ENCODE data around the gene NAGS.

DNA sequence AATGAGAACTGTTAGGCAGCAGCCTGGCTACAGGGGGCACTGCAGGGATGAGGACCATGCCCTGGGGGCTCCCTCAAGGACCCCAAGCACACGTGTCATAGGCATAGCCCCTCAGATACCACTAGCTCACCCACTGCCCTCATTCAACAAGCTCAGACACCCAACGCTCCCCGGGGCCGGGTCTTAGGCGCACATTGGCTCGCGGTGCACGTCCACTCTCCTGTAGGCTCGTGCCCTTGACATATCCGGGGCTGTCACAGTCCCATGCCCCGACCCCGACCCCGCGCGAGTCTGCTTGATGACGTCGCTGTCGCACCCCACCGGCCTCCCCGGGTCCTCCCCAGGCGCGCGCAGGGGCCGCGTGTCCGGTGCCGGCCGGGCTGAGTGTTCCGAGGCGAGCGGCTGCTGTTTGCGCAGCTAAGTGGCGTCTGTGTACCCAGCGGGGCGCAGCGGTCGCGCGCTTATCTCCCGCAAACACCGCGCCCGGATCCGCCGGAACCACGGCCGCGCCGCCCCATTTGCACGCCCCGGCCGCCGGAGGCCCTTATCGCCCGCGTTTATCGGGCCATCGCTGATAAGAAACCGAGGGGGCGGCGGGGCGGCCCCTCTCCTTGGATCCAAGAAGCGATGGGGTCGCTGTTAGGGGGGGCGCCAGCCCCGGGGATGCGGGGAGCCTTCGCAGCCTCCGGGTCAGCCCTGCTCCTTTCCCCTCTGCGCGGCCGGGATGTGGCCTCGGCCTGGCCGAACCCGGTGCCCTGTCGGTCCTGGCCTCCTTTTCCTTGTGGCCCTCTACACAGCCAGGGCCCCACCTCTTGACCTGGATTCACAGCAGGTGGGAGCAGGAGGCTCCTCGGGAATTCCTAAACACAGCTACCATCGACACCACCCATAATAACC, 20.7 kb upstream of the NAGS start:
- TF ChIP-seq CTCF (IDR thresholded peaks at IDR 0.05; ENCODE audit: low read length), result no peak
- TF ChIP-seq EZH2 (IDR thresholded peaks at IDR 0.05; ENCODE audit: borderline replicate concordance, low read length), result no peak
